HUES6 (cell line): ENCODE results near the gene MSTN.
"Not testable (repeated sequence)": the region's sequence is repeated elsewhere in the genome, so short reads cannot be mapped to it uniquely, and the experiment has no call there.

Experiments used
- H3K27ac ChIP-seq: 2 replicates; pipeline ENCODE4 v1.7.0; 2013; ENCODE audit warnings: low read depth, mild to moderate bottlenecking, low read length, inconsistent platforms
- H3K27me3 ChIP-seq: 2 replicates; pipeline ENCODE4 v1.6.1; 2013; ENCODE audit warnings: low read length; ENCODE audit not compliant: control insufficient read depth, insufficient read depth
- H3K36me3 ChIP-seq: 2 replicates; pipeline ENCODE4 v1.6.1; 2013; ENCODE audit warnings: low read length; ENCODE audit not compliant: control insufficient read depth, insufficient read depth
- H3K4me1 ChIP-seq: 2 replicates; pipeline ENCODE4 v1.6.1; 2013; ENCODE audit warnings: low read length; ENCODE audit not compliant: control insufficient read depth, insufficient read depth
- H3K4me3 ChIP-seq: 2 replicates; pipeline ENCODE4 v1.5.1; 2013; ENCODE audit warnings: low read depth, low read length
- H3K9ac ChIP-seq: one replicate; pipeline ENCODE4 v1.6.1; 2013; ENCODE audit warnings: mild to moderate bottlenecking, low read length
- H3K9me3 ChIP-seq: 2 replicates; pipeline ENCODE4 v1.6.1; 2013; ENCODE audit warnings: low read depth, low read length; ENCODE audit not compliant: control insufficient read depth, insufficient read depth

The MSTN gene

GRCh38 chr2:190034417-190034816 lies 28.1 kb downstream of the MSTN start:
- not testable (repeated sequence) for H3K9ac ChIP-seq, H3K9me3 ChIP-seq, H3K4me3 ChIP-seq, H3K4me1 ChIP-seq, H3K27ac ChIP-seq, H3K36me3 ChIP-seq, H3K27me3 ChIP-seq

GRCh38 chr2:190031969-190032618 lies 30.4 kb downstream of the MSTN start:
- Histone ChIP-seq H3K27me3 (no peaks in the 10 kb centered on the region), H3K27ac (no peak overlapping the region), H3K4me3 (no peak overlapping the region), H3K36me3 (no peaks in the 10 kb centered on the region), H3K4me1 (no peaks in the 10 kb centered on the region), H3K9me3 (no peaks in the 10 kb centered on the region), H3K9ac (no peak overlapping the region)

- no peak overlapping the region for H3K4me3 ChIP-seq
- no peaks in the 10 kb centered on the region for H3K27me3 ChIP-seq
- no peak overlapping the region for H3K27ac ChIP-seq
- no peaks in the 10 kb centered on the region for H3K4me1 ChIP-seq
- no peaks in the 10 kb centered on the region for H3K9me3 ChIP-seq
- H3K9ac ChIP-seq = no peak overlapping the region
- H3K36me3 ChIP-seq = no peaks in the 10 kb centered on the region
These were observed 38.7 kb downstream of the MSTN start for GRCh38 chr2:190023860-190024259.

GRCh38 chr2:190020720-190021119 lies 41.8 kb downstream of the MSTN start:
- Histone ChIP-seq H3K4me1 (no peaks in the 10 kb centered on the region), H3K9me3 (0 out of 2 replicates have a peak, but pooled peaks cover 6% of the 10 kb centered on the region), H3K27me3 (no peaks in the 10 kb centered on the region), H3K4me3 (no peak overlapping the region), H3K36me3 (no peaks in the 10 kb centered on the region), H3K9ac (no peak overlapping the region), H3K27ac (no peak overlapping the region)

GRCh38 chr2:190017837-190018236 lies 44.7 kb downstream of the MSTN start:
- H3K27me3 ChIP-seq = no peaks in the 10 kb centered on the region
- peaks cover 24% of the 10 kb centered on the region for H3K9me3 ChIP-seq
- H3K27ac ChIP-seq = no peak overlapping the region
- H3K36me3 ChIP-seq = no peaks in the 10 kb centered on the region
- H3K4me1 ChIP-seq = no peaks in the 10 kb centered on the region
- no peak overlapping the region for H3K9ac ChIP-seq
- no peak overlapping the region for H3K4me3 ChIP-seq

- not testable (repeated sequence) for H3K4me1 ChIP-seq, H3K27me3 ChIP-seq, H3K9ac ChIP-seq, H3K4me3 ChIP-seq, H3K27ac ChIP-seq, H3K36me3 ChIP-seq
- peaks cover 24% of the 10 kb centered on the region for H3K9me3 ChIP-seq
These were observed 46.6 kb downstream of the MSTN start for GRCh38 chr2:190015969-190016368.
